ENCODE measurements around the gene CDYL. TPM values are rescaled to one million over a fixed set of nuclear protein-coding genes. Genes with fewer than 3 reads are reported as not detected.

CDYL gene
- total RNA-seq, 2 experiments from 2014 or later = 25.0 to 33.6 TPM

DNA sequence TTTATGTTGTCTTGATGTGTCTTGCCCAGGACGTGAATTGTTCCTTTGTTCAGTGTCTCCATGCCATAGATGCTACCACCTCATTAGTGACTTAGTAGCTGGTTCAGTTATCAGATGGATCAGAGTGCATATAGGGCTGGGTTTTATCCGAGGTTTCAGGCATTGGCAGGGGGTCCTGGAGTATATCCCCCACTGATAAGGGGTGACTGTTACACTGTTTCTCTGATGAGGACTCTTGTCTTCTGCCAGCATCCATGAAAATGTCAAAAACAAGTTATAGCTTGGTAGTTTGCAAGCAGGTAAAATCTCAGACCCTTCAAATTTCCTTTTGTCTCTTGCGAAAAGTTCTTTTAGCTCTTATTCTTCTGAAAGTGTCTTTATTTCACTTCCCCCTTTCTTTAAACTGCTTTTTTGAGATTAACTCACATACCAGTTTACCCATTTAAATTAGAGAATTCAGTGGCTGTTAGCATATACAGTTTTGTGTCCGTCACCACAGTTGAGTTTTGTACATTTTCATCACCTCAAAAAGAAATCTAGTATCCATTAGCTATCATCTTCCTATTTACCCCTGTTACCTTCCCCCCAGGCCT lies 109.2 kb downstream of the CDYL start:
- ChIA-PET POLR2A (no interaction called here), CTCF (no interaction called here)
- H3K9me3 Mint-ChIP-seq = peaks cover 7% of the 10 kb centered on the region
- no peaks in the 10 kb centered on the region for H3K36me3 Mint-ChIP-seq (ENCODE audit: low read depth)
- no peaks in the 10 kb centered on the region for H3K27me3 Mint-ChIP-seq
- no peaks in the 10 kb centered on the region for H3K4me1 Mint-ChIP-seq
- no peak overlapping the region for H3K4me3 Mint-ChIP-seq
- no peak for DNase-seq
- H3K27ac Mint-ChIP-seq = no peak overlapping the region

DNA sequence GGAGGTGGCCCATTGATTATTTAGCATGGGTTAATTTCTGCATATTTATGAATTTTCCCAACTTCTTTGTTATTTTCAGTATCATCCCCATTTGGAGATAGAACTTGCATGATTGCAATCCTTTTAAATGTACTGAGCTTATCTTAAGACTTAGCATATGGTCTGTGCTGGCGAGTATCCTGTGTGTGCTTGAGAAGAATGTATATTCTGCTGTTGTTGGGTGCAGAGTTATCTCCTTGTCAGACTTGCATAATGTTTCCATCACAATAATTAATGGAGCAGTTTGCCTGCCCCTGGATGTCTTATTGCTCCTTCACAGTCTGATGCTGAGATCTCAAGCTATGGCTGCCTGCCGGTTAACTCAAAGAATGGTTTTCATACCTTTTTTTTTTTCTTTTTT lies 112.6 kb downstream of the CDYL start:
- Mint-ChIP-seq H3K36me3 (ENCODE audit: low read depth) (peaks cover 8% of the 10 kb centered on the region), H3K4me3 (no peak overlapping the region), H3K27me3 (no peaks in the 10 kb centered on the region), H3K27ac (no peak overlapping the region), H3K4me1 (no peaks in the 10 kb centered on the region), H3K9me3 (peaks cover 7% of the 10 kb centered on the region)
- DNase-seq = no peak
- ChIA-PET POLR2A (no interaction called here), CTCF (interaction anchor here (0.6 kb wide), 1 partner anchor 1402 kb away, joined by 3 read pairs; no protein-coding TSS in a partner anchor)

DNA sequence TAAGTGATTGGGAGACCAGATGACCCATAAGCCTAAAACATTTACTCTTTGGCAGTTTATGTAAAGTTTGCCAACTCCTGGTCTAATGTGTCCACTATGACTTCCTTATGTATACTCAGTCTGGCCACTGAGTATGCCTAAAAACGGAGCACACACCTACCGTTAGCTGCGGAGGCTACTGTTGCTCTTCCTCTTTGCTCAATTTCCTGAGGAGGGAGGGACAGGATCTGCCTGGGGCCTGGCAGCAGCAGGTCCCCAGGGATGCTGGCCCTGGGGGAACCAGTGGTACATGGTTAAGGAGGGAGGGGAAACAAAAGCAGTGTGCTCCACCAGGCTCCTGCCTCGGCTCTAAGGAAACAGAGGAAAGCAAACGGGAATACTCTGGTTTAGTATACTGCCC lies 113.5 kb downstream of the CDYL start:
- no peaks in the 10 kb centered on the region for H3K27me3 Mint-ChIP-seq
- no peak for DNase-seq
- no peak overlapping the region for H3K4me3 Mint-ChIP-seq
- ChIA-PET CTCF (no interaction called here), POLR2A (no interaction called here)
- no peak overlapping the region for H3K27ac Mint-ChIP-seq
- peaks cover 11% of the 10 kb centered on the region for H3K36me3 Mint-ChIP-seq (ENCODE audit: low read depth)
- H3K9me3 Mint-ChIP-seq = peaks cover 7% of the 10 kb centered on the region
- no peaks in the 10 kb centered on the region for H3K4me1 Mint-ChIP-seq

DNA sequence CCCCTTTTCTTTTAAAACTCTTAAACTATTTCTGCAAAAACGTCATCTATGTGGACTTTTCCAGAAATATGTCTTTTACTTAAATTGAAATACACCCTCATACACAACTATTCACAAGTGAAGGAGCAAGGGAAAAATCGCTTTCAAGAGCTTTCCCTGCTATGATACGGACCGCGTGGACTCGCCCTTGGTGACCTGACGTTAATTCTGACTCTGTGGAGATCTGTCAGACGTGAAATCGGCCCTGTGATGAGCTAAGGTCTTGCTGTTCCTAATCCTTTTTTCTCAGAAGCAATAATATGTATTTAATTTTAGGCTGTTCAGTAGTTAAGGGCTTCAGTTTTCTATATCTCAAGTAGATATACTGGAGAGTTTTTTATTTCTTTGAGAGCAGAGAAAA lies 114.0 kb downstream of the CDYL start:
- ChIA-PET CTCF (no interaction called here), POLR2A (no interaction called here)
- H3K36me3 Mint-ChIP-seq (ENCODE audit: low read depth) = peaks cover 11% of the 10 kb centered on the region
- DNase-seq = no peak
- peaks cover 7% of the 10 kb centered on the region for H3K9me3 Mint-ChIP-seq
- no peaks in the 10 kb centered on the region for H3K27me3 Mint-ChIP-seq
- no peak overlapping the region for H3K4me3 Mint-ChIP-seq
- H3K27ac Mint-ChIP-seq = no peak overlapping the region
- H3K4me1 Mint-ChIP-seq = no peaks in the 10 kb centered on the region

DNA sequence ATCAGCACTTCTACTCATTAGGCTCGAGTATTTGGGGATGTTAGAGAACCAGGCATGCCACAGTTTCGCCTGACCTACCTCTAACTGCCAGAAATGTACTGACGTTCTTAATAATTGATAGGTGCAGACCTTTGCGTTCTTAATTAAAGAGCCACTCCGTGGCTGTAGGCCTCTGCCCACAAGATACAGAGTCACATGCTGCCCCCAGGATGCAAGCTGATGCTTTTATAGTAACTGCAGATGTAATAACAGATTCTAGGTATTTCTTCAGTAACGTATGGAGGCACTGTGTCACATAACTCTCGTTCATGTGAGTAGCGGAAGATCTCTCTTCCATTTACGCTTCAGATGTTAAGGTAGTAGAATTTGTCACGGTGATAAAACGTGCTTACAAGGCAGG lies 114.4 kb downstream of the CDYL start:
- H3K27ac Mint-ChIP-seq = no peak overlapping the region
- POLR2A ChIA-PET = no interaction called here
- H3K4me3 Mint-ChIP-seq = no peak overlapping the region
- H3K9me3 Mint-ChIP-seq = peaks cover 7% of the 10 kb centered on the region
- DNase-seq = no peak
- H3K27me3 Mint-ChIP-seq = no peaks in the 10 kb centered on the region
- H3K36me3 Mint-ChIP-seq (ENCODE audit: low read depth) = peaks cover 11% of the 10 kb centered on the region
- H3K4me1 Mint-ChIP-seq = no peaks in the 10 kb centered on the region
- CTCF ChIA-PET = no interaction called here

DNA sequence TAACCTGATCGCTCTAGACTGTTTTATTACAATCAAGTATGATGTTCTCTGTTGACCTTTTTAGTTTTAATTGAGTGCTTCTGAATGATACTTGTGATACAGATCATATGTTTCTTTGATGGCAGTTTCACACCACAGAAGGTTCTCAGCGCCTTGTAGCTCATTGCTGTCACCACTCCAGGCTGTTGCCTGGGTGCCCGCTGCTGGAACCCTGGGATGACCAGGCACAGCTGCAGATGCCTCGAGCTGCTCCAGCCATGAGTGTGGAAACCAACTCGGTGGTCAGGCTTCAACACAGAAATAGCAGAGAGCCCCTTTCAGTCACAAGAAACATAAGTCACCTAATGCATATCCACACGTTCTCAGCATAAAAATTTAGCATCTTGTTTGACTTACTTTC lies 114.9 kb downstream of the CDYL start:
- peaks cover 2% of the 10 kb centered on the region for H3K9me3 Mint-ChIP-seq
- H3K27ac Mint-ChIP-seq = no peak overlapping the region
- no peaks in the 10 kb centered on the region for H3K27me3 Mint-ChIP-seq
- no peak for DNase-seq
- H3K36me3 Mint-ChIP-seq (ENCODE audit: low read depth) = peaks cover 11% of the 10 kb centered on the region
- H3K4me3 Mint-ChIP-seq = no peak overlapping the region
- CTCF ChIA-PET = no interaction called here
- H3K4me1 Mint-ChIP-seq = no peaks in the 10 kb centered on the region
- POLR2A ChIA-PET = no interaction called here

DNA sequence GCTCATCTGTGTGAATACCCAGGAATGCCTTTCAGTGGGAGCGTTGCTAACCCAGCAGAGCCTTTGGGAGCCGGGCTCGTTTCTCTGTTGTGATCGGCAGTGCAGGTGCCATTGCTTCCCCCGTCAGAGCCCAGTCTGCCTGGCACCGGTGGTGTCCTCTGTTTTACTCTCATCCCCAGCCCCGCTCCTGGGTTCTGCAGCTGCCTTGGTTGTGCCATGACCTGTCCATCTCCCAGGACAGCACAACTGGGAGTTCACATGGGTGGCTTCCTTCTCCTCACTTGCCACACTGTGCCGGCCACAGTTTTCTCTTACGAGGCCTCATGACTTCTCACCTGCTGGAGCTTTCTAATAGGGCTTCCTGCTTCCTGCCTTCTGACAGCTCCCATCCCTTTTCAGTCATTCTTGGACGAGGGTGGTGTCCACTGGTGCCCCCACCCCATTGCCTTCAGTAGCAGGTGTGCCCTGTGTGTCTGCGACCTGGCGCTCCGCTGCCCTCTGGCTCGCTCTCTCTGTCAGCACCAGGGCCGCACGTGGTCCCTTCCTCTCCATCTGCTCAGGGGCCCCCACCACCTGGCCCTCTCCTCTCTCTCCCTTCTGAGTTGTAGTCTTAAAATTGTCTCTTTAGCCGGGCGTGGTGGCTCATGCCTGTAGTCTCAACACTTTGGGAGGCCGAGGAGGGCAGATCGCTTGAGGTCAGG lies 116.7 kb downstream of the CDYL start:
- no peak for DNase-seq
- no peaks in the 10 kb centered on the region for H3K4me1 Mint-ChIP-seq
- H3K27ac Mint-ChIP-seq = no peak overlapping the region
- H3K36me3 Mint-ChIP-seq (ENCODE audit: low read depth) = peaks cover 19% of the 10 kb centered on the region
- no peaks in the 10 kb centered on the region for H3K9me3 Mint-ChIP-seq
- no peak overlapping the region for H3K4me3 Mint-ChIP-seq
- ChIA-PET POLR2A (no interaction called here), CTCF (no interaction called here)
- H3K27me3 Mint-ChIP-seq = no peaks in the 10 kb centered on the region

DNA sequence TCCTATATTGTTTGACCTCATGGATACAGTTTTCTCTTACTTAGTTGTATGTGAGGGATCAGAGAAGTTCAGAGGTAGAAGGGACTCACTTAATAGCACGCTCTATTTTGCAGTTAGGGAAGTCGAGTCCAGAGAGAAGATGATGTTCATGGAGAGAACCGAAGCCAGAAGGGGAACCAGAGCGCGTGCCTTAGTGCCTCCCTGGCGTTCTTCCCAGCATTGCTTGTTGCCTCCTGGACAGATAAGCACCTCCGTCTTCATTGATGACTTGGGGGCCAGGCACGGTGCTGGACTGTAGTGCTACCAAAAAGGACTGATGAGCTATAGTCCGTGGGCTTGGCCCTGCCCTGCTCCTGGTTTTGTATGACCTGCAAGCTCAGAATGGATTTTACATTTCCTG lies 117.8 kb downstream of the CDYL start:
- Mint-ChIP-seq H3K4me1 (no peaks in the 10 kb centered on the region), H3K27me3 (no peaks in the 10 kb centered on the region), H3K36me3 (ENCODE audit: low read depth) (peaks cover 21% of the 10 kb centered on the region), H3K27ac (no peak overlapping the region), H3K4me3 (no peak overlapping the region), H3K9me3 (no peaks in the 10 kb centered on the region)
- ChIA-PET CTCF (interaction anchor here (0.6 to 1.2 kb wide), 2 partner anchors 36 to 1045 kb away, joined by 3 read pairs; partner anchors contain the start of gene FAM50B), POLR2A (no interaction called here)
- no peak for DNase-seq

DNA sequence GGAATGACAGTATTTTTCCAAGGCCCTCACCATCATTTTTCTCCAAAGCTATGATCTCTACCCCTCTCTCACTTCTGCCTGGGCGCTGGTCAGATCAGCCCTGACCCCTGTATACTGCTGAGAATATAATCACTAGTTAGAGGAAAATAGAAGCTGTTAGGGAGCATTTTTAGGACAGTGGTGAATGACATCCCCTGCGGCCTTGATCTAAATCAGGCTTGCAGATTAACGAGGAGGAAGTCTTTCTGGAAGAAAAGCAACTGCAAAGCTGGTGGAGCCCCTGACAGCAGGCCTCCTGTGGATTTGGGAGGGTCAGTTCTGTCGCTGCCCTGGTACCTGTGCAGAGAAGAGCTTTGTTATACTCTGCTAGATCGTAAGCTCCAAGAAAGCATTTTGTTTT lies 119.8 kb downstream of the CDYL start:
- DNase-seq = no peak
- no peaks in the 10 kb centered on the region for H3K27me3 Mint-ChIP-seq
- H3K36me3 Mint-ChIP-seq (ENCODE audit: low read depth) = peaks cover 22% of the 10 kb centered on the region
- H3K9me3 Mint-ChIP-seq = no peaks in the 10 kb centered on the region
- no peak overlapping the region for H3K4me3 Mint-ChIP-seq
- no peaks in the 10 kb centered on the region for H3K4me1 Mint-ChIP-seq
- CTCF ChIA-PET = interaction anchor here (1.5 kb wide), 1 partner anchor 12 kb away, joined by 5 read pairs; no protein-coding TSS in a partner anchor
- no peak overlapping the region for H3K27ac Mint-ChIP-seq
- POLR2A ChIA-PET = no interaction called here

DNA sequence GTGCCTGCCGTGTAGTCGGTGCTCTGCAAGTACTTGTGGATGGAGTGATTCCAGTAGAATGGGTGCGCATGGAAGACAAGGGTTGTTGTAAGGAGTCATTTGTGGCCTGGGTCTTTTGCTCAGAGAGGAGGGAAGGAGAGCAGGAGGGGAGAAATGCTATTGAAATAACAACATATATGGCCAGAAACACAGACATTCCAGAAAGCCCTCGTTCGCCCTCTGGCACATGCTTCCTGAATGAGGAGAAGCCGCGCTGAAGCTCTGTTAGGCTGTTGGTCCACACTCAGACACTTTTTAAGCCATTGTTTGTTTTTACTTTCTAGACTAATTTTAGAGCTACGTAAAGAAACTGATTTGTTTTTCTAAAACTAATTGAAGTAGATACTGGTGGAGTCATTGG lies 120.2 kb downstream of the CDYL start:
- no peaks in the 10 kb centered on the region for H3K27me3 Mint-ChIP-seq
- POLR2A ChIA-PET = no interaction called here
- H3K9me3 Mint-ChIP-seq = no peaks in the 10 kb centered on the region
- no peak overlapping the region for H3K4me3 Mint-ChIP-seq
- H3K27ac Mint-ChIP-seq = no peak overlapping the region
- DNase-seq = no peak
- CTCF ChIA-PET = interaction anchor here (1.5 kb wide), 1 partner anchor 12 kb away, joined by 5 read pairs; no protein-coding TSS in a partner anchor
- H3K4me1 Mint-ChIP-seq = no peaks in the 10 kb centered on the region
- H3K36me3 Mint-ChIP-seq (ENCODE audit: low read depth) = peaks cover 22% of the 10 kb centered on the region

DNA sequence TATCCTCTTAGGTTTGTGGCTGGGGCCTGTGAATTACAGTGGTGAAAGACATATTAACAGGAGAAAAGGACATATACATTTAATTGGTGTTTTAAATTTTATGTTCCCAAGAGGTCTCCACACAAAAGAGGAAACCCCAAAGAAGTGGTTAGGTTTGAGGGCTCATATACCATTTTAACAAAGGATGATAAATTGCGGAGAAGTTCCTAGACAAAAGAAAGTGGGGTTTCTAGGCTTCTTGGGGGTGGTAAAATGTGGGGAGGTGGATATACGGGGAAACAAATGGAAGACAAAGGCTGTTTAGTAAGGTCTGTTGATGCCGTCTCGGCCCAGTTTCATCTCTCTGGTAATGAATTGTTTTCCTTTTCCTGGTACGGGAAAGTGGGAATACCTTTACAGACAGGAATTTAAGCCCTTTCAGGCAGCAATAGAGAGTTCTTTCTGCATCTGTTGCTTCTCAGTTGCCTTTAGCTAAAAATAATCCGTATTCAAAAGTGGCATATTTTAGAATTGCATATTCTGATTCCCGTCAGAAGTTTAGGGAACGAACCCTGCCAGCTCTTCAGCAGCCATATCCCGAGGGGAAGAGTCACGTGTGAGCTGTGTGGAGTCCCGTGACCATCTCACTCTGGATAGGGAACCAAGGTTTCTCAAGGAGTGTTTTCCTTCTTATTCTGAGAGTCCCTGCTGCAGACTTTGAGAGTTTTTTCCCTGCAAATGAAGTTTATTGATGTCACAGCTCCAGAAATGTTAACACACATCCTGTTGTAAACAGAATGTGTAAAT lies 123.2 kb downstream of the CDYL start:
- H3K4me3 Mint-ChIP-seq = no peak overlapping the region
- no peaks in the 10 kb centered on the region for H3K4me1 Mint-ChIP-seq
- ChIA-PET POLR2A (interaction anchor here (0.6 kb wide), 1 partner anchor 1333 kb away, joined by 4 read pairs; no protein-coding TSS in a partner anchor), CTCF (no interaction called here)
- no peak overlapping the region for H3K27ac Mint-ChIP-seq
- no peak for DNase-seq
- H3K36me3 Mint-ChIP-seq (ENCODE audit: low read depth) = peaks cover 14% of the 10 kb centered on the region
- H3K27me3 Mint-ChIP-seq = no peaks in the 10 kb centered on the region
- H3K9me3 Mint-ChIP-seq = no peaks in the 10 kb centered on the region

DNA sequence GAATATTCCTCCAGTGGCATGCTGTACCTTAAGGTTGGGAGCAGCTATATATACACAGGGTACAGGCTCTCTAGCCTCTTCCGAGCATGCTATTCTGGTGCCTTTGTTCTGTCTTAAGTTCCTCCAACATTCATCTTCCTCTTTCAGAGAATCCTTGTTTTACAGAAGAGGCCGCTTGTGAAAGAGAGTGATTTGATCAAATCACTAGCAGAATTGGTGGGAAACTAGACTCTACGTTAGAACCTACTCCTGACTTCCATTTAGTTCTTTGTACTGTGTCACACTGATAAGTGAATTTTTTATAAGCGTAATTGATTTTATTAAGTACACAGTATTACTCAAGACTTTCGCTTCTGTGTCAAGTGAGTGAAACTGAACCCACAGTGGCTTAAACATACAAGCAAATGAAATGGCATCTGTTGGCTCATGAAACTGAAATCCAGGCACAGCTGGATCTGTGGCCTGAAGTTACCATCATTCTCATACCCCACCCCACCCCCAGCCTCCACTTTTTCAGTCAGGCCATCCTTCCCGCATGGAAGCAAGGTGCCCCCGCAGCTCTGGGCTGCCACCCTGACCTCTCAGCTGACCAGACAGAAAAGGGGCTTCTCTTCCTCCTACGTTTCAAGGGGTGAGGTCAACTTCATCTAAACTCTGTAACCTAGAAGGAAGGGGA lies 125.3 kb downstream of the CDYL start:
- ChIA-PET POLR2A (no interaction called here), CTCF (no interaction called here)
- H3K4me1 Mint-ChIP-seq = peaks cover 8% of the 10 kb centered on the region
- DNase-seq = no peak
- H3K27me3 Mint-ChIP-seq = no peaks in the 10 kb centered on the region
- H3K27ac Mint-ChIP-seq = no peak overlapping the region
- H3K4me3 Mint-ChIP-seq = no peak overlapping the region
- peaks cover 9% of the 10 kb centered on the region for H3K36me3 Mint-ChIP-seq (ENCODE audit: low read depth)
- no peaks in the 10 kb centered on the region for H3K9me3 Mint-ChIP-seq

DNA sequence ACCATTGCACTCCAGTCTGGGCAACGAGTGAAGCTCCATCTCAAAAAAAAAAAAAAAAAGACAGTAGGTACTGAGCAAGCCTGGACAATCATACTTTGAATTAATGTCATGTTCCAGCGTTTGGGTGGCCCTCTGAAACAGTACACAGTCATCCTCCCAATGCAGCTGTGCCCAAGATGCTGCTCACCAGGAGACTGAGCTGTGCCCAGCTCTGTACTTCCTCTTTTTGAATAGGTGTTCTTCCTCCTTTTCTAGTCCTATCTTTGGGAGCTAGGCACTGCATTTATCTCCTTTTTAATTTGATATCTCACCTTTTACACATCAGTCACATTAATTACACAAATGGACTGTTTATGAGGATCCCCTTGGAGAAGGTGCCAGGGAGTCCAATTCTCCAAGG lies 126.2 kb downstream of the CDYL start:
- POLR2A ChIA-PET = no interaction called here
- Mint-ChIP-seq H3K4me1 (peaks cover 17% of the 10 kb centered on the region), H3K27ac (no peak overlapping the region), H3K27me3 (no peaks in the 10 kb centered on the region), H3K4me3 (no peak overlapping the region), H3K36me3 (ENCODE audit: low read depth) (peaks cover 6% of the 10 kb centered on the region), H3K9me3 (no peaks in the 10 kb centered on the region)
- CTCF ChIA-PET = interaction anchor here (0.7 kb wide), 1 partner anchor 219 kb away, joined by 3 read pairs; no protein-coding TSS in a partner anchor
- no peak for DNase-seq
